H9 (cell line): ENCODE results near the gene ATN1. TPM values are rescaled to one million over a fixed set of nuclear protein-coding genes. Genes with fewer than 3 reads are reported as not detected.

Experiments
- DNase-seq: peaks from one replicate; pipeline ENCODE4 v3.0.0-alpha.2; 2017
- H2AFZ ChIP-seq: one replicate; pipeline ENCODE4 v1.6.1; 2013; ENCODE audit warnings: mild to moderate bottlenecking, low read length, control low read depth, moderate library complexity
- H2AK5ac ChIP-seq: 2 replicates; pipeline ENCODE4 v1.6.1; 2013; ENCODE audit warnings: low read length, control low read depth, mixed read lengths; ENCODE audit not compliant: insufficient read length
- H2BK120ac ChIP-seq: one replicate; pipeline ENCODE4 v1.6.1; 2013; ENCODE audit warnings: low read depth, mild to moderate bottlenecking, low read length, control low read depth, inconsistent platforms; ENCODE audit not compliant: poor library complexity, severe bottlenecking
- H2BK12ac ChIP-seq: 2 replicates; pipeline ENCODE4 v1.6.1; 2013; ENCODE audit warnings: low read length, control low read depth, mixed read lengths, low read depth; ENCODE audit not compliant: insufficient read length
- H2BK15ac ChIP-seq: 2 replicates; pipeline ENCODE4 v1.6.1; 2013; ENCODE audit warnings: low read depth, low read length, control low read depth
- H2BK20ac ChIP-seq: one replicate; pipeline ENCODE4 v1.6.1; 2013; ENCODE audit warnings: low read depth, mild to moderate bottlenecking, low read length, control low read depth, inconsistent platforms; ENCODE audit not compliant: poor library complexity, severe bottlenecking
- H2BK5ac ChIP-seq: 2 replicates; pipeline ENCODE4 v1.6.1; 2013; ENCODE audit warnings: low read length, control low read depth, mixed read lengths; ENCODE audit not compliant: insufficient read length
- H3K14ac ChIP-seq: 2 replicates; pipeline ENCODE4 v1.6.1; 2013; ENCODE audit warnings: low read length, control low read depth; ENCODE audit not compliant: insufficient read depth
- H3K18ac ChIP-seq: 2 replicates; pipeline ENCODE4 v1.6.1; 2013; ENCODE audit warnings: low read depth, mild to moderate bottlenecking, mixed read lengths, low read length, control low read depth; ENCODE audit not compliant: insufficient read length
- H3K23ac ChIP-seq: 2 replicates; pipeline ENCODE4 v1.6.1; 2013; ENCODE audit warnings: low read length, control low read depth, mixed read lengths, low read depth; ENCODE audit not compliant: insufficient read length
- H3K23me2 ChIP-seq: 2 replicates; pipeline ENCODE4 v1.6.1; 2013; ENCODE audit warnings: low read depth, mild to moderate bottlenecking, mixed read lengths, low read length, control low read depth; ENCODE audit not compliant: insufficient read length, poor library complexity, severe bottlenecking
- H3K27ac ChIP-seq: 2 replicates; pipeline ENCODE4 v1.5.1; 2013; ENCODE audit warnings: low read length, control low read depth, mixed read lengths, low read depth; ENCODE audit not compliant: insufficient read length
- H3K27me3 ChIP-seq: 2 replicates; pipeline ENCODE4 v1.6.1; 2013; ENCODE audit warnings: low read length, control low read depth, inconsistent platforms; ENCODE audit not compliant: insufficient read depth
- H3K4ac ChIP-seq: 2 replicates; pipeline ENCODE4 v1.6.1; 2013; ENCODE audit warnings: low read depth, mild to moderate bottlenecking, control low read depth, inconsistent platforms, low read length, moderate library complexity
- H3K4me1 ChIP-seq: 2 replicates; pipeline ENCODE4 v1.6.1; 2013; ENCODE audit warnings: low read length, control low read depth, inconsistent platforms; ENCODE audit not compliant: insufficient read depth
- H3K4me2 ChIP-seq: 2 replicates; pipeline ENCODE4 v1.6.1; 2013; ENCODE audit warnings: low read length, control low read depth, mixed read lengths; ENCODE audit not compliant: insufficient read length, insufficient read depth
- H3K56ac ChIP-seq: 2 replicates; pipeline ENCODE4 v1.6.1; 2013; ENCODE audit warnings: low read depth, mild to moderate bottlenecking, mixed read lengths, low read length, control low read depth; ENCODE audit not compliant: insufficient read length
- H3K79me1 ChIP-seq: 2 replicates; pipeline ENCODE4 v1.6.1; 2013; ENCODE audit warnings: low read depth, mild to moderate bottlenecking, moderate library complexity, low read length, control low read depth, inconsistent platforms; ENCODE audit not compliant: insufficient read depth, poor library complexity, severe bottlenecking
- H3K79me2 ChIP-seq: 2 replicates; pipeline ENCODE4 v1.6.1; 2013; ENCODE audit warnings: low read length, control low read depth, inconsistent platforms; ENCODE audit not compliant: insufficient read depth
- H3K9ac ChIP-seq: 2 replicates; pipeline ENCODE4 v1.6.1; 2013; ENCODE audit warnings: low read length, control low read depth, mixed read lengths; ENCODE audit not compliant: insufficient read length; ENCODE audit errors: extremely low read depth
- H3K9me3 ChIP-seq: one replicate; pipeline ENCODE4 v1.6.1; 2013; ENCODE audit warnings: low read depth, low read length, inconsistent platforms; ENCODE audit not compliant: control insufficient read depth
- H3T11ph ChIP-seq: one replicate; pipeline ENCODE4 v1.6.1; 2013; ENCODE audit warnings: mild to moderate bottlenecking, low read length, control low read depth, inconsistent platforms
- H4K20me1 ChIP-seq: one replicate; pipeline ENCODE4 v1.6.1; 2013; ENCODE audit not compliant: control insufficient read depth, insufficient read length, insufficient read depth
- H4K5ac ChIP-seq: 2 replicates; pipeline ENCODE4 v1.6.1; 2013; ENCODE audit warnings: low read depth, mild to moderate bottlenecking, mixed read lengths, low read length, control low read depth; ENCODE audit not compliant: insufficient read length
- H4K8ac ChIP-seq: replicated peaks from 2 replicates; pipeline ENCODE4 v1.6.1; 2013; ENCODE audit warnings: low read length, control low read depth, mixed read lengths, low read depth; ENCODE audit not compliant: insufficient read length
- H4K91ac ChIP-seq: 2 replicates; pipeline ENCODE4 v1.6.1; 2013; ENCODE audit warnings: low read depth, mild to moderate bottlenecking, moderate library complexity, mixed read lengths, low read length, control low read depth; ENCODE audit not compliant: insufficient read length
- H3K27ac Mint-ChIP-seq, 3 experiments: 2 replicates in 2 of 3; 3 replicates in 1 of 3; pipeline ENCODE4 v1.8.0; 2020 to 2021; ENCODE audit warnings: mixed read lengths in 3 of 3, mild to moderate bottlenecking in 1 of 3, moderate library complexity in 1 of 3
- H3K27me3 Mint-ChIP-seq: 2 replicates; pipeline ENCODE4 v1.8.0; 2021; ENCODE audit warnings: low read depth, mild to moderate bottlenecking, moderate library complexity, mixed read lengths
- H3K36me3 Mint-ChIP-seq, 3 experiments: 2 replicates in 2 of 3; 3 replicates in 1 of 3; pipeline ENCODE4 v1.8.0; 2020 to 2021; ENCODE audit warnings: low read depth in 3 of 3, mixed read lengths in 3 of 3; ENCODE audit not compliant: insufficient read depth in 1 of 3
- H3K4me1 Mint-ChIP-seq, 2 experiments: 2 replicates each; pipeline ENCODE4 v1.8.0; 2020; ENCODE audit warnings: mixed read lengths in 2 of 2
- H3K4me3 Mint-ChIP-seq, 2 experiments: 2 replicates in 1 of 2; 3 replicates in 1 of 2; pipeline ENCODE4 v1.8.0; 2020 to 2021; ENCODE audit warnings: mild to moderate bottlenecking in 2 of 2, mixed read lengths in 2 of 2, moderate library complexity in 1 of 2
- H3K9me3 Mint-ChIP-seq, 2 experiments: 2 replicates in 1 of 2; 3 replicates in 1 of 2; pipeline ENCODE4 v1.8.0; 2020; ENCODE audit warnings: mild to moderate bottlenecking in 2 of 2, mixed read lengths in 2 of 2, moderate library complexity in 1 of 2
- CTCF ChIP-seq: fragments of 200-600 bp; sonication (generic); conservative IDR thresholded peaks from 3 replicates; pipeline ENCODE4 v1.8.0; 2021; ENCODE audit warnings: antibody characterized with exemption, mild to moderate bottlenecking
- WGBS: extraction: QIAGEN DNeasy Blood & Tissue Kit; methylation state at CpG from one replicate; pipeline ENCODE4 v1.1.7; 2013; ENCODE audit warnings: missing lambda C conversion rate, low lambda C conversion rate, mixed read lengths; ENCODE audit not compliant: insufficient read length; ENCODE audit errors: extremely low coverage; 5-methylcytosine and 5-hydroxymethylcytosine counted together
- total RNA-seq: library from RNA; stranded (reverse); gene quantifications from 2 replicates; pipeline ENCODE4 v1.2.1, GENCODE V29; 2021

The ATN1 gene
- total RNA-seq, 1 experiment from 2014 or later: 103 TPM

GRCh38 chr12:6915789-6916285 lies 11.9 kb upstream of the ATN1 start:
- no peak overlapping the region for H2AFZ ChIP-seq
- no peaks in the 10 kb centered on the region for H3K79me2 ChIP-seq
- H3K4me1 ChIP-seq: no peaks in the 10 kb centered on the region; the same call in 1 of the 2 replicates
- no peak overlapping the region for H3K56ac ChIP-seq
- H2BK5ac ChIP-seq: no peak overlapping the region
- no peak overlapping the region for H3T11ph ChIP-seq
- no peak overlapping the region for H4K91ac ChIP-seq
- no peak overlapping the region for H2BK20ac ChIP-seq
- no CpG with 5 or more reads among the region's 14 CpGs for WGBS
- H2BK120ac ChIP-seq: no peak overlapping the region
- no peaks in the 10 kb centered on the region for H3K27me3 ChIP-seq
- DNase-seq: no peak
- no peak overlapping the region for H4K5ac ChIP-seq
- no peak overlapping the region for H3K27ac ChIP-seq
- no peak overlapping the region for H3K18ac ChIP-seq
- H3K4ac ChIP-seq: no peak overlapping the region
- no peaks in the 10 kb centered on the region for H3K9me3 ChIP-seq
- H3K27me3 Mint-ChIP-seq: peaks cover 17% of the 10 kb centered on the region
- no peak overlapping the region for H3K14ac ChIP-seq
- no peak overlapping the region for H4K8ac ChIP-seq
- H3K79me1 ChIP-seq: peaks cover 6% of the 10 kb centered on the region
- H2BK15ac ChIP-seq: no peak overlapping the region
- H3K4me3 Mint-ChIP-seq: peak overlapping the region; percentile 92 to 94
- peaks cover 29 to 47% of the 10 kb centered on the region in 2 experiments for H3K4me1 Mint-ChIP-seq
- H4K20me1 ChIP-seq: no peaks in the 10 kb centered on the region
- peaks cover 16% of the 10 kb centered on the region for H3K23me2 ChIP-seq
- no peak overlapping the region for H2AK5ac ChIP-seq
- no peaks in the 10 kb centered on the region for H3K9me3 Mint-ChIP-seq
- peak overlapping the region in 2 of 3 experiments; percentile 23 to 52; a peak in 2 of 7 replicates for H3K27ac Mint-ChIP-seq
- no peak for TF ChIP-seq CTCF
- no peak overlapping the region for H3K23ac ChIP-seq
- H3K36me3 Mint-ChIP-seq: peaks cover 26 to 43% (median 41%) of the 10 kb centered on the region in 3 experiments
- no peak overlapping the region for H2BK12ac ChIP-seq
- peak overlapping the region; percentile 70 for H3K4me2 ChIP-seq
- H3K9ac ChIP-seq: no peak overlapping the region
